Hematopoietic multipotent progenitor cell (in vitro differentiated cells): Measurements from ENCODE around the gene TMEM253. TPM values are rescaled to one million over a fixed set of nuclear protein-coding genes. Genes with fewer than 3 reads are reported as not detected.
A peak's percentile ranks its signal among the peaks of the same experiment; 100 is the strongest.

Experiments
- DNase-seq, 3 donors: peaks; one replicate each; pipeline ENCODE4 v3.0.0-alpha.2; 2011 to 2015; ENCODE audit warnings: low read depth in 2 of 3, low spot score in 2 of 3
- total RNA-seq: library from RNA; depleted of rRNA; stranded (reverse); fragments of >200 nt; gene quantifications from one replicate; pipeline ENCODE4 v1.2.3, GENCODE V29; 2012

The TMEM253 gene
- total RNA-seq, 1 donor = not detected

DNA sequence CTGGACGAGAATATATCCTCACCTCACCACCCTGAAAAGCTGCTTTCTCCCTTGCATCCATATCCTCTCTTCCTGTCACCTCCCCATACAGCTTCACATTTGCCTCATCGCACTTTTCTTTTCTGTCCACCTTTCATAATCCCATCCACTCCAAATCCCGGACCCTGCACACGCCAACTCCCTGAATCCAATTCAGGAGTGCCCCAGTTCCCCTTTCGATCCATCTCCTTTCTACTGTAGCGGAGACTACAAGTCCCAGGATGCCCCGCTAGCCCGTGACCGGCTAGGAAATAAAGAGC, 2.5 kb downstream of the TMEM253 start:
- no peak for DNase-seq

DNA sequence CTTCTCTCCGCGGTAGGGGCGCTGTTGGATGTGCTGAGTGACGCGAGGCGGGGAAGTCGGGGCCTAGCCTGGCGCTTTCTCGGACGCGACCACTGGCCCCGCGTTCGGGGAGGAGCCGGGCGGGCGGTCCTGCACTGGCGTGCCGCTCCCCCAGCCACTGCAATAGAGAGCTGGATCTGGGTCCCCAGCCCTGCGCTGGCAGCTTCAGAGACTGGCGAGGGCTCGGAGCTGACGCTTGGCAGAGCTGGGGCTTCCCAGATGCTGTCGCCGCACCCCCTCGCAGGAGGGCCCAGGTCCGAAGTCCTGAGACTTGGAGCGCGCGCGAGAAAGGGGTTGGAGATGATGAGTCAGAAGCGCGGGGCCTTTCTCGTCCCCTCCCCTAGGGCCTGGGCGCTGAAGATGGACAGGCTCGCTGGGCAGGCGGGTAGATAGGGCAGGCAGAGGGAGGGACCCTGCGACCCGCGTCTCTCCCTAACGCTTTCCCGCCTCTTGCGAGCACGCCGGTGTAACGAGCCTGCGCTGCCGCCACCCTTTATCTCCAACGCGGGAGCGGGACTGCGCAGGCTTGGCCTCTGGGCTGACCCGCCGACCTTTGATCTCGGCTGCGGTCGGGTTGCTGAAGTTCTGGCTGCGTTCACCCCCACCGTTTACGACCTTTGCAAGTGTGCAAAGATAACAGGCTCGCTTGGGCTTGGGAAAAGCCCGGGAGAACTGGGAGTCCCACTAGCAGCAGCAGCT, 3.0 kb downstream of the TMEM253 start:
- peak; percentile 87 to 97 (median 95) for DNase-seq

DNA sequence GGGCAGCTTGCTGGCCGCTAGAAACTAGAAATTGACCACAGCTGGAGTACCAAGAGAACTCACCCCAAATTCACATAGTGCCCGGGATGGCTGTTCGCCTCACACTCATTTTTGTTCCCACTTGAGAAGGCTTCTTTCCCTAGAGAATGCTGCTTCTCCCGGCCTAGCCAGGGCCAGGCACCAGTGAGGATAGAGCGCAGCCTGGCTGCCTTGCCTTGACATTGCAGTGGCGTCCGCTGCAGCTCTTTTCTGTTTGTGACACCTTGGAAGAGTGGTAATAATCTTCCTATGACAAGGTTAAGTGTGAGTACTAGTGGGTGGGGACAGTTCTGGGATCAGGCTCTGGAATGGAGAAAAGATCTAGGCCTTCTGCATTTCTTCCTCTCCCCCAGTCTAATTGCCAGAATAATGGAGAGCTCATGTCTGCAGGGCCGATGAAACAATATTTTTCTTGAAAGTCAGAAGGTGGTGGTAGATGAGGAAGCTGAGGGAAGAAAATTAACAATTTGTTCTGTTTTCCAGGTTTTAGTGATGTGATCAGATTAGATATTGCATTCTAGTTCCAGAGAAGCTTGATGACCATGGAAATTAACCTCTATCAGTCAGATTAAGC, 3.7 kb downstream of the TMEM253 start:
- DNase-seq = peak in 2 of 3 donors; percentile 64 to 65

DNA sequence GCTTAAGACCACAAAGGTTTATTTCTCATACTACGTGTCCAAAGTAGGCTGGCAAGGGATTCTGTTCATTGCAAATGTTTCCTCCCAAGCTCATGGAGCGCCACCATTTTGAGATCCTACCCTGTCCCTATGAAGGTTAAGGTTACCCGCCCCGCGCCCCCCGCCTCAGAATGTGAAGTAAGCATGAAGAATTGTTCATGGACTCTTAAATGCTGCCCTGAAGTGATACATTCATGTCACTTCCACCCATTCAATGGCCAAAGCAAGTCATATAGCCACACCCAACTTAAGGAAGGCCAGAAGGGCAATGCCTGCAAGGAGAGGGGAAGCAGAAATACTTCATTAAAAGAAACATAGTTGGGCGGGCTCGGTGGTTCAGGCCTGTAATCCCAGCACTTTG, 4.2 kb downstream of the TMEM253 start:
- no peak for DNase-seq

DNA sequence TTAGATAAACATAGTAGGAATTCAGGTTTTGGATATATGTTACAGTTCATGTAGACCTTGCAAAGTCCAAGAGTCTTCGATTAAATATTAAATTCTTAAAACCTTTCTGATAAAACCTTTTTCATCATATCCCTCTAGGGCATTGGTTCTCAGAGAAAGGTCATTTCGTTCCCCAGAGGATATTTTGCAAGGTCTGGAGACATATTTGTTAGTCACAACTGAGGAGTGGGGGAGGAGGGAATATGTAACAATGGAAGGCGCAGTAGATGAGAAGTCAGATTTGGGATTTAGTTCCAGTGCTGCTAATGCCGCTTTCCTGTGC, 5.3 kb downstream of the TMEM253 start:
- no peak for DNase-seq

DNA sequence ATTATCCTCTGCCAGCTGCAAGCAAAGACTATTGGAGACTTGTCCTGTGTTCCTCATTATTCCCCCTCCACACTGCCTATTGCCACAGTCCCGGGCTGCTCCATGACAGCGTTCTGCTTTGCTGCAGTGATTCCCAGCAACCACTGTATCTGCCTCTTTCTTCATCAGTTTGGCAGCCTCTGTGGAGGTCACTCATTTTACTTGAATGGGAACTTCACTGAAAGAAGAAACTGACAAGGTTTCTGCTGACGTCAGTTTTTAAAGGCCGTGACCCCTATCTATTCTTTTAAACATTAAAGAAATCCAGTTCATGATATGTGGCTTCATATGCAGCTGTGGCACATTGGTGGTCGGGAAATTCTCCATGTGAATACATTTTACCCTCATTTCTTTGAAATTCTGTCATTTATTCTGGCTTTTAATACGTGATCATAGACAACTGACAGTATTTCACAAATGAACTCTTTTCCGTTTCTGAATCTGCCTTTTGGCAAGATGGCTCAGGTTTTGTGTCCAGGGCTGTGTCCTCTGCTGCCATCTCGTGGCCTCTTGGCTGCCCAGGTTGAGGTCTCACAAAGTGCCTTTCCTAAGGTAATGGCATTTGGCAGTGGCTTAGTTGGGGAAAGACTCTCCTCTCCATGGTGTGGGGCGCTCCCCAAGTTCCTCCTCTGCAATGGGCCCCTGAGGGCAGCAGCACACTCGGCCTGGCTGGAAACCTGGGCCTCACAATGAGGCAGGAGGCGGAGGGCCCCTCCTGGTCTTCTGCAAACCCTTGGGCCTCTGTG, 5.8 kb downstream of the TMEM253 start:
- DNase-seq = peak; percentile 55 to 82 (median 78)

DNA sequence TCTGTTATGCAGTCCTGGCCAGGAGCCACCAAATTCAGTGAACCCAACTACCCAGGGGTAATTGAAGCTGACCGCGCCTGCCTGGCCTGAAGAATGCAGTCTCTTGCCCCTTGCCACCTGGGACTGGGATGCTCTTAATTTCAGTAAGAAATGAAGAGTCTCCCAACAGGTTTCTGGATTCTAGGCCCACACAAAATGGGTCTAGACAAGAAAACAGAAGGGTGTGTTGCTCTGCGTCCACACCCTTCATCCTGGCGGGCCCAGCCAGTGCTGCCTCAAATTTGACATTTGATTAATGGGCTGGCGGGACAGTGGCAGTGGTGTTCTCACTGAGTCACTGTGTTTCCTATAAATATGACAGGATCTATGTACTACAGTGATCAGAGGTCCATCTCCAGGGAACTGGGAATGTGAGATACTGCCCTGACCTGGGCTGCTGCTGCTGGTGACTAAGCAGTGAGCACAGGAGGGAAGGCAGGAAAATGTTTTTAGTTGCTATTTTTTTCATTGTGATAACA, 6.5 kb downstream of the TMEM253 start:
- no peak for DNase-seq

DNA sequence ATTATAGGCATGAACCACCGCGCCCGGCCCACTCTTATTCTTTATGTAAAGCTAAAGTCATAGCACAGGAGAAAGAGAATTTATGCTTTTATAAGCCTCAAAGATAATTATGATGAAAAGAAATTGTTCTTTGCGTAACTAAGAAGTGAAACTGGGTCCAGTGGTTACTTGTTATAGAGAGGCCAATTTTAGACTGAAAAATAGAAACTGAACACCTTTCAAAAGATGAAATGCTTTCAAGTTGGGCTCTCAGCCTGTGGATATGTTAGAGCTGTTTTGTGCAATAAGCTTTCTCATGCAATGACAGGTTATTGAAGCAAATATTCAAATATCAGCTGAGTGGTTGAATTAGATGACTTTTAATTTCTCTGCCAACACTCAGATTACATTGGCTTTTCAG, 7.9 kb downstream of the TMEM253 start:
- DNase-seq = no peak

DNA sequence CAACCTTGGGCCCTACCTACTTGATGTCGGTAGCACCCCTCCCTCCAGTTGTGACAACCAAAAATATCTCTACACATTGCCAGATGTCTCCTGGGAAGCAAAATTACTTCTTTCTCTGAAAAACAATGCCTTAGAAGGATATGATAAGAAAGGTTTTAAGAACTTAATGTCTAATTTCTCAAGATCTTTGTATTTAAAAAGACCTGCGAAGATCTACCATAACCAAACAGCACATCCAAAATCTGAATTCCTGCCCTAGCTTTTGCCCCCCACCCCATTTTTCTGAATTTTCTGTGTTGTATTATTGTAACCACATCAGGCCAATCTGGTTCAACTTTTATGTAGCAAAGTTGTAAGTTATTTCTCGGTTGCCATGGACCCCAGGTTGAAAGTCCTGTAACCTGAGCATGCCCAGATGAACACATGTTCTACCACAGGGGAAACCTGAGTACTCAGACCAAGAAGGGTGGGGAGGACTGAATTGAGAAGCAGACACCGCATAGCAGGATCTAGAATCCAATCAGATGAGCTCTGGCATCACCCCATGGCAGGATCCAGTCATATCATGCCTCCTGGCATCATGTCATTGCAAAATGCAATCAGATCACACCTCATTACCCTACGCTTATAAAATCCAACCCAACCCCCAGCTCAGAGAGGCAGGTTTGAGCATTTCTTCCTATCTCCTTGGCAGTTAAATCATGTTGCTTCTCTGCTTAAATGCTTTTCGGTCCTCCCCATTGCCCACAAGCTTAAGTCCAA, 8.7 kb downstream of the TMEM253 start:
- no peak for DNase-seq

DNA sequence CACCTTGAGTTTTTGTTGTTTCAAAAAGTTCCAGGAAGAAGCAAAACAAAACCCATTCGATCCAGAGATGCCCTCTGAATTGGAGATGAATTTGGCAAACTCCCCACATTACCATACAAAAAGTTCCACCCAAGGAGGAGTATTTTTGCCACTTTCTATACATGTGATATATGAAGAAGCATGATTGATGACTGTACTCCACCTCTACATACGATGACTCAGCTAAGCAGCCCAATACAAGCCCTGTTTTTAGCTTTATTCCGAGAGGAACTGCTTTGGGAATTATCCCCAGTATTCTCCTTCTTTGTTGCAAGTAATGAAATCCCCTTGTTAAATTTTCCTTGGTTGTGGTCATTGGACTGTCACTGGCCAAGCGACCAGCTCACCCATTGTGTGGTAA, 11.4 kb downstream of the TMEM253 start:
- DNase-seq = no peak

DNA sequence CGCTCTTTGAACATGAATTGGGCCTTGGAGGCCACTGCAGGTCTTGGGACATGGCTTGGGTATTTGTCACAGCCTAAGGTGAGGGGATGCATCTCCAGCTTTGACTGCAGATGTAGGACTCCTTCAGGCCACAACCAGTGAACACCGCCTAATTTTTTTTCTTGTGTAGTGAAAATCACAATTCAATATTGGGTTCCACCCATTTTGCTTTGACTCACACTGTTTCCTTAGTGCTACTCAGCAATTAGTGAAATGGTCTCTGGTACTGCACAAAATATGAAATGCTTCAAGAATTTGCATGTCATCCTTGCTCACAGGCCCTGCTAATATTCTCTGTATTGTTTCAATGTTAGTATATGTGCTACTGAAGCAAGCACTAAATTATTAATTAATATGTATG, 12.5 kb downstream of the TMEM253 start:
- no peak for DNase-seq

DNA sequence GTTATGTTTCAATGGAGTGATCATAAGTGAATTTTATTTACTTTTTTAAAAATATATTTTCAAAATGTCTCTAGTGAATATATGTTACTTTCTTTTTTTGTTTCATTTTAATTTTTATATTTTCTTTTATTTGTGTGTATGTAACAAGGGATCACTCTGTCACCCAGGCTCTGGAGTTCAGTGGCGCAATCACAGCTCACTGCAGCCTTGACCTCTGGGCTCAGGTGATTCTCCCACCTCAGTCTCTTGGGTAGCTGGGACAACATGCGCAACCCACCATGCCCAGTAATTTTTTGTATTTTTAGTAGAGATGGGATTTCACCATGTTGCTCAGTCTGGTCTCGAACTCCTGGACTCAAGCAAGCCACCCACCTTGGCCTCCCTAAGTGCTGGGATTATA, 18.1 kb downstream of the TMEM253 start:
- DNase-seq = no peak

DNA sequence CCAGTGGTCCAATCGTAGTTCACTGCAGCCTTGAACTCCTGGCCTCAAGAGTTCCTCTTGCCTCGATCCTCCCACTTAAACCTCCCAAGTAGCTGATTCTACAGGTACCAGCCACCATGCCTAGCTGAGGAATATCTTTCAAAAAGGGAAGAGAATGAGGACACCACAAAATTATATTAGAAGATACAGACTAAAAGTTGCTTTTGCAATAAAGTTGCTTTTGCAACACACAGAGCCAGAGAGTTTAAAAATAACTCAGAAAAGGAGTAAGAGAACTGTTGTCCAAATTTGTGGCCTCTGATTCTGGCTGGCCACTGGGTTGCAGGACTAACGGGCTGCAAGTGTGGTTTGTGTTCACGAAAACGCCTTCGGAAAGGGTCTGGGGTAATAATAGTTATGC, 19.8 kb downstream of the TMEM253 start:
- DNase-seq = no peak

DNA sequence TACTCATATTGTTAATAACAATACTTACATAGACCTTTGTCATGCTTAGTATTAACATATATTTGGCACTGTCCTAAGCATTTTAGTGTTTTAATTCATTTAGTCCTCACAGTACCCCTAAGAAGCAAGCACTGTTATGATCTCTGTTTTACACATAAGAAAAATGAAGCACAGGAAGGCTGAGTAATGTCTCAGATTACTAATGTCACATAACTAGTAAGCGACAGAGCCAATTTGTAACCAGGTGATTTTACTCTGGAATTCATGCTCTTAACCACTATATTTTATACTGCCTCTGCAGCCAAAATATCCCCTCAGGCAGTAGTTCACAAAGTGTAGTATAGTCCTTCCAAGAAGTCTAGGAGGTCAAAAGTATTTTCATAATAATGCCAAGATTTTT, 20.3 kb downstream of the TMEM253 start:
- no peak for DNase-seq

DNA sequence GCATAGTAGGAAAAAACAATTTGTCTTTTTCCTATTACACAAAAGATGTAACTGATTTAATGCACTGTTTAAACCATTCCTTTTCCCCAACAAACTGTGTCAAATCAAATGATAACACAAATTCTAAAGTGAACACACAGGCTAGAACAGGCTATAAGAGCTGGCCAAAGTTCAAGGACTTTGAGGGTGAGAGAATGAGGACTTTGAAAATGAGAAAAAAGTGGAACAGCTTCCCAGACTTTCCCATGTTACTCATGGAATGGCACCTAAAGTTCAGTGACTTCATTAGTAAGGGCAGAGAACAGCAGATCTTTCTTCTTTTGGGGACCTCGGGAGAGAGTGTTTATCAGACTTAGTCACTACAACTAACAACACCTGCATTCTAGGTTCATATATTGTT, 22.6 kb downstream of the TMEM253 start:
- DNase-seq = no peak

DNA sequence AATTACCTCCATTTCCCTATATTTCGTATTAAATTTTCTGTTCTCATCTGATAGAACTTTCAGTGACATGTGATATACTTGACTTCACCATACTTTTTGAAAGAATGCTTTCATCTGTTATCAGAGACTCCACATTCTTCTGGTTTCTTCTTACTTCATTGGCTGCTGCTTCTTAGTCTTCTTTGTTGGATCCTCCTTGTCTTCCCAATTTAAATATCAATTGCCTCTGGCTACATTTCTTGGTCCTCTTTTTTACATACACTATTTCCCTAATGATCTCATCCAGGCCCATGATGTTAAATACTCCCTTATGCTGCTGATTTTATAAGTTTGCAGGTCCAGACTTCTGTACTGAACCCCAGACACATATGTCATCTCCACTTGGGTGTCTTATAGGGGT, 33.0 kb downstream of the TMEM253 start:
- no peak for DNase-seq

DNA sequence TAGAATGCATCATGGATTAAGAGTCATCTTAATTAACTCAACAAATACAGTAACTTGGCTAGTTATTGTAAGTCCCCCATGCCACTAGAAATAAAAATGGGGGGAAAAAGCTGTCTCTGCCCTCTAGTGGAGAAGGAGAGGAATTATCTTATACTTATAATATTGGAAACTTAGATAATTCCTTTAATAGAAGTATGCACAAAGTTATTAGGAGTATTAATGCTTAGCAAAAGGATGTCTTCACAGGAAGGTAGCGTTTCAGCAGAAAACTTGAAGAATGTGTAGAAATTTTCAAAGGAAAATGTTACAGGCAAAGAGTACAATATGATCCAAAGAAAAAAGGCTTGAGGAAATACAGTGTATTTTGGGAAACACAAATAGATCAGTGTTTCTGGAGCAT, 35.2 kb downstream of the TMEM253 start:
- DNase-seq = peak in 1 of 3 donors; percentile 47

DNA sequence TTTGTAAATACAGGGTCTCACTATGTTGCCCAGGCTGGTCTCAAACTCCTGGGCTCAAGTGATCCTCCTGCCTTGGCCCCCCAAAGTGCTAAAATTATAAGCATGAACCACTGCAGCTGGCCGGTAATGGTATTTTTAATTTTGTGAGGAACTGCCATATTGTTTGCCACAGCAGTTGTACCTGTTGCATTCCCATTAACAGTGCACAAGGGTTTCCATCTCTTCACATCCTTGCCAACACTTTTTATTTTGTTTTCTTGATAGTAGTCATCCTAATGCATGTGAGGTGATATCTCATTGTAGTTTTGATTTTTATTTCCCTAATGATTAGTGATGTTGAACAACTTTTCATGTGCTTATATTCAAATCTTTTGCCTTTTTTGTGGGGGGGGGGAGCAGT, 41.5 kb downstream of the TMEM253 start:
- no peak for DNase-seq

DNA sequence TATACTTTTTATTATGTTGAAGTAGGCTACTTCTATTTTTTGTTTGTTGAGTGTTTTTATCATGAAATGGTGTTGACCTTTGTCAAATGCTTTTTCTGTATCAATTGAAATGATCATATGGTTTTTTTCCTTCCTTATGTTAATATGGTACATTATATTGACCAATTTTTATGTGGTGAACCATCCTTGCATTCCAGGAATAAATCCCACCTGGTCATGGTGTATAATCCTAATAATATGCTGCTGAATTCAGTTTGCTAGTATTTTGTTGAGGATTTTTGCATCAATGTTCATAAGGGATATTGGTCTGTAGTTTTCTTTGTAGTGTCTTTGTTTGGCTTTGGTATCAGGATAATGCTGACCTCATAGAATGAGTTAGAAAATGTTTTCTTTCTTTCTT, 44.6 kb downstream of the TMEM253 start:
- DNase-seq = no peak

DNA sequence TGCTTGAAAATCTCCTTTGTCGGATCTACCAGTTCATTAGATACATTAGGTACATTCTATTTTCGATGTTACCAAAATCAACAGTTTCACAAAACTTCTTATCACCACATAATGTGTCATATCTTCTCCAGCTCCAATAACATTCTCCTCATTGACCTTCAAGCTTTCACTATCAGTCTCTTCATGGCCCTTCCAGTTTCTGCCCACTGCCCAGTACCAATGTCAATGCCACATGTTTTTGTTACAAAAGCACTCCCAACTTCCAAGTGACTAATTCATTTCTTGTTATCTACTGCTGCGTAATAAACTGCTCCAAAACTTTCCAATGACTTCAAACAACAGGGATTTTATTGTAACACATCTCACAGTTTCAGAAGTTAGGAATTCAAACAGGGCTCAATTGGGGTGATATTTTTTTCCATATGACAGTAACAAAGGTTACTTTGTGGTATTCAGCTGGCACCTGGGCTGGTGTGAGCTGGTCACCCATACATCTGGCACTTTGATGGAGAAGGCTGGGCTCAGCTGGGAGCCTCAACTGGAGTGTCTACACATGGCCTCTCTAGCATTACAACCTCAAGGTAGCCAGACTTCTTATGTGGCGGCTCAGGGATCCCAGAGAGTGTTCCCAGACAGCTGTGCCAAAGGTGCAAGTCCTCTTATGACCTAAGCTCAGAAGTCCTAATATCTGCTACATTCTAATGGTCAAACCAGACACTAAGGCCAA, 48.9 kb downstream of the TMEM253 start:
- no peak for DNase-seq
